Purkinje cell (primary cell): ENCODE measurements around the gene VIP. TPM values are rescaled to one million over a fixed set of nuclear protein-coding genes. Genes with fewer than 3 reads are reported as not detected.

Experiments used
- polyA plus RNA-seq: library from polyadenylated mRNA; unstranded; fragments of >200 nt; fragmentation: Nextera tagmentation; gene quantifications from 2 replicates; pipeline ENCODE4 v1.2.1, GENCODE V29; 2014

The VIP gene
- polyA plus RNA-seq, result not detected in 2 replicates

GRCh38 chr6:152750694-152751093 is at the start of gene VIP:
VIP (plus strand) TSS chr6:152750797; CDS start chr6:152752178, 1,381 bp downstream.

Other genes starting within 250 kb of the VIP start
- 118 and 131 TPM in 2 replicates for gene SYNE1, start 113.4 kb upstream of the VIP start, polyA plus RNA-seq
- 0.17 TPM in 1 of 2 replicates, not detected in the other for gene MYCT1, start 52.9 kb upstream of the VIP start, polyA plus RNA-seq
- 0.78 and 1.8 TPM in 2 replicates for gene FBXO5, start 232.2 kb downstream of the VIP start, polyA plus RNA-seq